Tibial nerve (tissue), 4 donors: ENCODE results near the gene ANKRD27.

Experiments
- EP300 ChIP-seq, 2 donors: sonication (generic); formaldehyde crosslinking; IDR thresholded peaks; one replicate each; pipeline ENCODE4 v1.6.1; 2017; ENCODE audit warnings: antibody characterized with exemption in 2 of 2, mild to moderate bottlenecking in 1 of 2
- TF ChIP-seq, protein P1 (sequence below), 5 experiments: fragments of 200-600 bp in 3 of 5; fragments of 450-650 bp in 2 of 5; sonication (generic) in 3 of 5; IDR thresholded peaks; one replicate each; pipeline ENCODE4 v1.5.1; 2016 to 2019; ENCODE audit warnings: antibody characterized with exemption in 5 of 5, mild to moderate bottlenecking in 3 of 5, moderate library complexity in 2 of 5

DNA sequence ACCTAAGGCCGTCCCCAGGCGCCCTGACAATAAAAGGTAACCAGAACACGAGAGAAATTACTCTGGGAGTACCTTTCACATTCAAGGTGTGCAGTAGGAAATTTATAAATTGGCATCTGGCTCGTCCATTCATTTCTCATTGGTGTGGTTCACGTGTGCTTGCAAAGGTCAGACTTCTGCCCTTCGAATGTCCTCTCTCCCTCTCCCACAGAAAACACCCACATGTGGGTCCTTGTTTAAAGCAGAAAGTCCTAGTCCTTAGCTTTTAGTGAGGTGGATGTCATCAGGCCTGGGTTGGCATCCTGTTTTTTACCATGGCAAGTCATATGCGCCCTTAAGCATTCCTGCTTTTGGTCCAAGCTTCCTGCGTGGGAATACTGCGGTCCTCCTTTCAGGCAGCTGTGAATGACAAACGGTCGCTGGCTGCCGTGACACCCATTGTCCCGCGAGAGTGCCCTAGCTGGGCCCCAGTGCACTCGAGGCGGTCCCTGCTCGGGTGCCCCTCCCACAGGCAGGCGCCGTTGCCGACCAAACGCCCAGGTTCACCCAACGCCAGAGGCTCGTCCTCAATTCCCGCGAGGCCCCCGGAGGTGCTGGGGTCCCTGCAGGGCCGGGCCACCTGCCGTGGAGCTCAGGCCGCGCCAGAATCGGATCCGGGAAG is 16.4 kb upstream of the ANKRD27 start, which contains the start of gene NUDT19:
- TF ChIP-seq, protein P1, sequence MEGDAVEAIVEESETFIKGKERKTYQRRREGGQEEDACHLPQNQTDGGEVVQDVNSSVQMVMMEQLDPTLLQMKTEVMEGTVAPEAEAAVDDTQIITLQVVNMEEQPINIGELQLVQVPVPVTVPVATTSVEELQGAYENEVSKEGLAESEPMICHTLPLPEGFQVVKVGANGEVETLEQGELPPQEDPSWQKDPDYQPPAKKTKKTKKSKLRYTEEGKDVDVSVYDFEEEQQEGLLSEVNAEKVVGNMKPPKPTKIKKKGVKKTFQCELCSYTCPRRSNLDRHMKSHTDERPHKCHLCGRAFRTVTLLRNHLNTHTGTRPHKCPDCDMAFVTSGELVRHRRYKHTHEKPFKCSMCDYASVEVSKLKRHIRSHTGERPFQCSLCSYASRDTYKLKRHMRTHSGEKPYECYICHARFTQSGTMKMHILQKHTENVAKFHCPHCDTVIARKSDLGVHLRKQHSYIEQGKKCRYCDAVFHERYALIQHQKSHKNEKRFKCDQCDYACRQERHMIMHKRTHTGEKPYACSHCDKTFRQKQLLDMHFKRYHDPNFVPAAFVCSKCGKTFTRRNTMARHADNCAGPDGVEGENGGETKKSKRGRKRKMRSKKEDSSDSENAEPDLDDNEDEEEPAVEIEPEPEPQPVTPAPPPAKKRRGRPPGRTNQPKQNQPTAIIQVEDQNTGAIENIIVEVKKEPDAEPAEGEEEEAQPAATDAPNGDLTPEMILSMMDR (IDR thresholded peaks at IDR 0.05), result no peak
- peak in 1 of 2 donors; percentile 62 for TF ChIP-seq EP300 (IDR thresholded peaks at IDR 0.05)
